ENCODE results near the gene PRAMEF13.
"Not testable (repeated sequence)": the region's sequence is repeated elsewhere in the genome, so short reads cannot be mapped to it uniquely, and the experiment has no call there.

The PRAMEF13 gene

DNA sequence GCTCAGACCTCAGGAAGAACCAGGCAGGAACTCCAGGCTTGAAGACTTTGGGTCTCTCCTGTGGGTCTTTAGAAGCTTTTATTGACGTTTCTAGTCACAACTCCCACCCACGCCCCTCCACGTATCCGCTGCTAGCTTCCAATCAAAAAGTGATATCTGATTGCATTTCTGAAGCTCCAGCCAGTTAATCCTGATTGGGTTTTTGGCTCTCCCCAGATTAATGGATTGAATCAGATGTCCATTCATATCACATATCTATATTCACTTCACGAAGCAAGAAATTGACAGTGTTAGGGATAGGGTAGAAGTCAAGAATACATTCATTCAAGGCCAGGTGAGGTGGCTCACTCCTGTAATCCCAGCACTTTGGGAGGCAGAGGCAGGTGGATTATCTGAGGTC is 45.3 kb downstream of the PRAMEF13 start, which contains the start of gene PRAMEF26:
Gene PRAMEF26 (minus strand): TSS at position 101 of the 400 bp plus-strand sequence. CDS start 2,914 bp downstream, outside the sequence.
- DNase-seq: not testable (repeated sequence)

Data from retina (tissue), 1 donor.